NCI-H1930 (cell line): Measurements from ENCODE around the gene STAT4.

Experiments
- DNase-seq, 2 experiments: peaks; one replicate each; lab custom pipeline; 2025; lab: John Stamatoyannopoulos, UW

STAT4 gene

DNA sequence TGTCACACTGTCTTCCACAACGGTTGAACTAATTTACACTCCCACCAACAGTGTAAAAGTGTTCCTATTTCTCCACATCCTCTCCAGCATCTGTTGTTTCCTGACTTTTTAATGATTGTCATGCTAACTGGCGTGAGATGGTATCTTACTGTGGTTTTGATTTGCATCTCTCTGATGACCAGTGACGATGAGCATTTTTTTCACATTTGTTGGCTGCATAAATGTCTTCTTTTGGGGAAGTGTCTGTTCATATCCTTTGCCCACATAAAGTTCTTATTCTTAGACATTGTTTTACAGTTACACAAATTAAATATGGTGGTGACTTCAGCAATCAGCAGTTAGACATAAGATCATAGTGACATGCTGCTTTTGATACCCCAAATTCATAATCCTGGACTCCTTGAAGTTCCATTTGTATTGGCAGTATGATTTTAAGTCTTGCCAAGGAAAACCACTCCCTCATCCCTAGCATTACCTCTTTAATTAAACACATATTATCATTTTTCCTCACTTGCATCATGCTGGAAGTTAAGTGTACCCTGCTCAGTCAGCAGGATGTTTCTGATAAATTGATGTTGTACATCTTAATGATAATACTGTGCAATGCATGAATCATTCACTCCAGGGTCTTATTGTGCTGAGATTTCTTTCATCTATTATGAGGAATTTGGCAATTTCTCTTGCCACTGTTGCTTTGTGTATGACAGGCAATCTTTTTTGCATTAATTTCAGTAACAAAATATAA, 69.2 kb downstream of the STAT4 start:
- DNase-seq: no peak

DNA sequence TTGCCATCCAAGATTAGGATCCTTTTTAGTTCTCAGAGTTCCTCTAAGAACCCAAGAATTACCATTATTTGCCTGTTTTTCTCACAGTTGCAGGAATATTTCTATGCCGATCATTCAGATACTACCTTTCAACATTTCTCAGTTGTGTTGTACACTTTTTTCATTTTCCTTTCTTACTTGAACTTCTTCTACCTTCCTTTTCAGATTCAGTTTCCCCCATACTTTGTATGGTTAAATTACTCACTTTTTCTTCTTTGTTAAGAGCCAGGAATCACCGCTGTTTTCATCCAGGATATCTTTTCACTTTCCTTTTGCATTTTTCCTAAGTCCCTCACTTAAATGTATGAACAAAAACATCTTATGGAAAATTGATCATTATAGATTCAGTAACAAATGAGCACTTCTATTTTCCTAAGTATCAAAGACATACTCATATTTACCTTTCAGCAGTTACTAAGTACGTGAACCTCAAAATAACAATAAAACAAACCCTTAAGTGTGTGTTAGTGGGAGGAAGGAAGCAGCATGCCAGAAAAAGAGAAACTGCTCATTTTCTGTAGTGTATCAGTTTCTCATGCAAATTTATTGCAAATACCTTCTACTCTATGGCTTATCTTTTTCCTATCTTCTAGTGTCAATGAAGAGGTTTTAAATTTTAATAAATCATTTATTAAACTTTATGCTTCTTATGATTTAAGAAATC, 72.5 kb downstream of the STAT4 start:
- no peak for DNase-seq

- DNase-seq: no peak
Observed at GRCh38 chr2:191070276-191070675, 80.5 kb downstream of the STAT4 start.

- DNase-seq: no peak
Observed at GRCh38 chr2:191069606-191070005, 81.2 kb downstream of the STAT4 start.

- DNase-seq: no peak
Observed at GRCh38 chr2:191066919-191067233, 83.9 kb downstream of the STAT4 start.

DNA sequence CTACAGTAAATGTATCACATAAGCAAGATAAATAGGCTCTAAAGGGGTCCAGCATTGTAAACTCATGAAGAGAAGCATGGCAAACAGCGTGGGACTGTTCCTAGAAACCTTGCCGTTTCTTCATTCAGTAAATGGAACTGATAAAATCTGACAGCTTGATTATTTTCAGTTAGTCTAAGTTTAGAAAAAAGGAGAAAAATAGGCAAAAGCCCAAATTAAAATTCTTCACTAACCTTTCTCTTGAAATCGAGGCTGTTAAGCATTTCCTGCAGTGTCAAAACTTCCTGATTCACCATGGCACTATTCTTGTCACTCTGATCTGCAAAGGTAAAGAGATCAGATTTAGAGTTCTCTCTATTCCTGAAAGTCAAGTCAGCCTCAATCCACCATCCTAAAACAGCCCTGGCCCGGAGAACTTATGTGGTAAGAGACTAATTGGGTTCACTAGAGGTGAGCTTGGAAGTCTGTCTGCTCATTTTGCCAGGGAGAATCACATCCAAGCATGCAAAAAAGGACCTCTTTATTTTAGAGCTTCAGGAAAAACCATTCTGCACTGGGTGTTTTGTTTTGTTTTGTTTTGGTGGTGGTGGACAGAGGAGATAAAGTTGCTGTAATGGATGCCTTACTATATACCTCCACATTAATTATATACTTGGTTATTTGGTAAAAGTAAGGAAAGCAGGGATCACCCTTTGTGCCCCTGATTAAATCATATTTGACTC, 84.4 kb downstream of the STAT4 start:
- DNase-seq: no peak

DNA sequence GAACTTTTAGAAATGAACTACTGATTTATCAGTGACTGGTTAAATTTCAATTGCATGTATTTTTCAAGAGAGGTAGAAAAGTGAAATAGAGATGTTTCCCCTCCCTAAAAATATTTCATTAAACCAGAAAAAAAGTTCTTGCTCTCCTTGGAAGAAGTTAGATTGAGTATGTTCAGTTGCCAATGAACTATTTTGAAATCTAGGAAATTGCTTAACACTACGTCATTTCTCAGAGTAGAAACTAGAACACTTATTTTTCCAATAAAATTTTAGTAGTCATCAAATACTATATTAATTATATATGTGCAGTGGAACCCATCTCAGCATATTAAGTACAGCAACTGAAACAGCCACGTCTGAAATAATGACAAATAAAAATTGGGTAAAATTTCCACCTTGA, 85.0 kb downstream of the STAT4 start:
- no peak for DNase-seq

DNA sequence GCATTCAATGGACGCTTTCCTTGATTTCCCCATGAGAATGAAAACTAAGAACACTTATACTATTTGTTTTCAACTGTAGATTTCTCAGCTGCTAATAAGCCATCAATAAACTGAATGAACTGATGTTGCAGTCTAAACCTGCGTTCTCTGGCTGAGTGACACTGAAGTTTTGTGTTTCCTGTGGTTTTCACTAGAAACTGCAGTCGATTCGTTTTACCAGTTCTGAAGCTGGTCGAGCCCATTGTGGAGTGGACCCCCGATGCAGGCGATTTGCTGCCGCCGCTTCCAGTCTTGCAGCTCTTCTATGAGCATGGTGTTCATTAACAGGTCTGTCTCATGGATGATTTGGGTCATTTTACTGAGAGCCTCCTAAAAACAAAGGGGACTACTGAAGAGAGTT, 86.2 kb downstream of the STAT4 start:
- DNase-seq: no peak

DNA sequence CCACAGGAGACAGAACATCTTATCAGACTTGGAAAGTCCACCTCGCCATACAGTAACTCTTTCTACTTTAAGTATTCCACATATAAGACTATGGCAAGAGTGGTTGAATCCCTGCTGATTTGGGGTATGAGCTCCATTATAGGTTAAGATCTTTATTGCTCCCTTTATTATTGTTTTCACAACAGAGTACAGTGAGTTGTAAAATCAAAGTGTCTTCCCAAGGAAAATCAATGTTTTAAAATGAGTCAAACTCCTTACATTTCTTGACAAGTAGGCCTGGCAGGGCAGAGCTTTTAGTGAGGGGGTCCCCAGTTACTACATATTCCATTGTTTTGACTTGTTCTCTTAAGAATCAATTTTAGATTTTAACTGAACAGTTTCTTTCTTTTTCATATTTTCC, 87.2 kb downstream of the STAT4 start:
- DNase-seq: no peak

DNA sequence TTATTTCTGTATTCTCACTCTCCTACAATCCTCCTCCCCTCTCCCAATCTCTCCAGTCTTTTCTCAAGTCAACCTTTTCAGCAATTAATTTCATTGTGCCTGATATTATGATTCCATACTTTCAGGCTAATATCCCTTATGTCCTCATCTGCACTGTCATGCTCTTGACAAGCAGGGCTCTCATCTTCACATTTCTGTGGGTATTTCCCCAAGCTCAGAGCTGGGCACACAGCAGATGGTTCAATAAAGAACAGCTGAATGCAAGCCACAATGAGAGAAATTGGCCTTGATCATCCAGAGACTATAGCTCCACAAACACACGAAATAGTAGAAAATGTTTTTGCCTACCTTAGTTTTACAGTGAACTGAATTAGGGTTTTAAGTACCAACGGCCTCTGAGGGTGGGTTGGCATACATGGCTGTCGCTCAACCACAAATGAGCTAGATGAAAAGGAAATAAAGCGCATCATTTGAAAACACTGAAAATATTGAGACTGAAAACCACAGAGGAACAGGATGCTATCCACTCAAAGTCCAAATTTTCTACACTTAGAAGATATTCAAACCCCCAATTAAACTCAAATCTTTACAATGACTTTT, 89.3 kb downstream of the STAT4 start:
- no peak for DNase-seq

GRCh38 chr2:191059308-191059707, 91.5 kb downstream of the STAT4 start:
- no peak for DNase-seq

- DNase-seq: no peak
Observed at GRCh38 chr2:191056228-191056627, 94.6 kb downstream of the STAT4 start.

DNA sequence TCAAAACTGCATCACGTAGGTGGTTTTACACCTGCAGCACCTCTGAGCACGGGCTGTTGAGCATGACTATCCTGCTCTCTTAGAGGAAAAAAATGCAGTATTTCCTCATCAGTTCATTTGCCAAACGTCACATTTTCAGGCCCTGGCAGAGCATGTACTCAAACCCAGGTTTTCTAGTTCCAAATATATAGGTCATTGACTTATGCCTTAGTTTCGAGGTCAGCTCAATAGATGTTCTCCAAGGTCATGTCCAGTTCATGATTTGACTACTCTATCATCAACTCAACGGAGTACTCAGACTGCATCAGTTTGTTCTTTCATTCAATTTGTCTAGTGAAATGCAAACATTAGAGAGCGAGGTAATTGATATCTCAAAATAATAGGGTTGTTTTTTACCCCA, 97.5 kb downstream of the STAT4 start:
- DNase-seq: no peak

DNA sequence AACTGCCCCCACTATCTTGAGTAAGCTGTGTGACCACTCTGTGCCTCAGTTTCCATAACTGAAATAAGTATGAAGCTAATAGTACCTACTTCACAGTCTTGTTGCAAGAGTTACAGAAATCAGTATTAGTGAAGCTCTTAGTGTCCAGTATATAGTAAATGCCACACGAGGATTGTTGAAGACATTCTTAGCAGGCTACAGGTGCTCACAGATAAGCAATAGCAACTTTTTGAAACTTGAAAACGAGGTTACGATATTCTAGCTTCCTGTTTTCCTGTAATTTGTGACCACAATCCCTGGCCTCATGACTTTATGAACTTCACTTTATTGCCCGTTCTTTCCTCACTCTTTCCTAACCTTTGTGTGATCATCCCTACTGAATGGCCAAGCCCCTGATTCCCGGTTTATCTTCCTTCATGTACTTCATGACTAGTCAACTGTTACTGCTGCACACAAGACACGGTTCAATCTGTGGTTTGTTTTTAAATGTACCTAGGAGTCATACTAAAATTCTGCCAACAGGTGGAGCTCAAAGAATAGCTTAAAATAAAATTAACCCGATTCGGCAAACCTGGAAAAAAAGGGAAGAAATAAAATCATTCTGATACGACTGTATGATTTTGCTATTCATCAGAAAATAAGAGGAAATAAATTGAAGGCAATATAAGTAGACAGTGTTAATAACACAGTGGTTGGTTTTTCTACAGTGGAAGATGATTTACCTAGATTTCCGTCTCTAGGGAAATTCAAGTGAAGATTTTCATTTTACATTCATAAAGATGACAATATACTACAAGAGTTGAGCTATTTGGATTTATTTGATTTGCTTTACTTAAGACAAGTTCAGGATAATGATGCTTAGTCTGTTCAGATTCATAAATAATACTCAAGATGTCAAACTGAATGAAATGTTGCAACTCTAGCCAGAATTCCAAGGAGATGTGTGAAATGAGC, 98.7 kb downstream of the STAT4 start:
- peak in 1 of 2 experiments; percentile 47 for DNase-seq

DNA sequence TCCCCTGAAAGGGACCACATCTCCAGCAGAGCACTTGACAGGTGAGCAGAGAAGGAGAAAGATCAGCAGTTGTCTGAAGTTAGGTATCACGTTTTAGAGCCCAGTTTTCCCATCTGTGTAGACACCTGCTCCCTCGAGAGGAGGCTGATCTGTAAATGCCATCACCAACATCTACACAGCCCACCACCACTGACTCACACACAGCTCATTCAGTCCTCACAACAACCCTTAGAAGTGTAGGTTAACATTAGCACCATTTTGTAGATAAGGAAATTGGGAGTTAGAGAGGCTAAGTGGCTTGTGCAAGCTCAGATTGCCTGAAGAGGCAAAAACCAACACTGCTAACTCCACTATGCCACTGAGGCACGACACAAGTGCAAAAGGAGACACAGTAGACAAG, 99.6 kb downstream of the STAT4 start:
- DNase-seq: no peak

DNA sequence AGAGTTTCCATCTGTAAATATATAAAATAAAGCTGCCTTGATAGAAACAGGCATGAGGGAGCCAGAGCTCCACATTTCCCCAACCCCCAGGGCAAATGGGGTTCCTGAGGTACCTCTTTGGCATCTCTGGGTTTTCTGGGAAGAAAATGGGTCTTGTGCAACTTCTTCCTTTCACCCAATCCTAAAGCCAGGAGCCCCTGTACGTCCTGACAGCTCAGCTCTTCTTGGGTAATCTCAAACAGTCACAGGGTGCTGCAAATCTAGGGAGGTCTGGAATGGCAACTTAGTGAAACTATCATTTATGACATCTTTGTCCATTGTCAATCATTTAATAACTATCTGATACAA, 100.2 kb downstream of the STAT4 start:
- DNase-seq: no peak

DNA sequence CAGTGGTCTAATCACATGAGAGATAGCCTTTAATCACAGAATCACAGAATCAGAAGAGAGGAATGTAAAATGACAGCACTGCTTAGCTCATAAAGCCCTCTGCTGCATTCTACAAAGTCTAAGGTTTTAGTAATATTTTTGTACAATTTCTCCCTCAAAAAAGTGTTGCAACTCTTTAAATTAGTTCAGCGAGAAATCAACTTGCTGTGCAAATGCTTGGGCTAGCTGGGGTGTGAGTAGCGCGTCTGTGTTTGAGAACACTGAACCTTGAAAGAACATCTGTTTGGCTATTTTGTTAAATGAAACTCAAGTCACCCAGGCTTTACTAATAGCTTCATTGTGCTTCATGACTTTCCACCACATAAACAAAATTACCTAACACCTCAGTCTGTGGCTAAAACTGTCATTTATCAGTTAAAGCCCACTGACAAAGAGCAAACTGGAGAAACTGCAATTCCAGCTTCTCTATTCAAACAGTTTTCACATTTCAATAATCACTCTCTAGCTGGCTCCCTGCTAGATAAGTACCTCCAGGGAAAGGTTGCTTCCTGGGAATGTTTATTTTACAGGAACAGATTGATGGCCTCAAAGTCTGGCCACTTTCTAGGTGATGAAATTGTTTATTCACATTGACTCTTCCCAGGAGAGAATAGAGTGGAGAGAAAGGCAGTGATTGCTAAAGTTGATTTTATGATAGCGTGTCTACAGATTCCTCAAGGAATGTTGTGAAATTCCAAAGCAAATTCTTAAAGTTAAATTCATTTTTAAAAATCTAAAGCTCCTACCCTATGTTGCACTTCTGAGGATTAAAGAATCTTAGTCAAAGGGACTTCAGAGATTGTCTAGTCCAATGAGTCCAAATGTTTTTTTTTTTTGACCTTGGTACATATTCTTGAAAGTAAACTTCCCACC, 100.8 kb downstream of the STAT4 start:
- DNase-seq: no peak

DNA sequence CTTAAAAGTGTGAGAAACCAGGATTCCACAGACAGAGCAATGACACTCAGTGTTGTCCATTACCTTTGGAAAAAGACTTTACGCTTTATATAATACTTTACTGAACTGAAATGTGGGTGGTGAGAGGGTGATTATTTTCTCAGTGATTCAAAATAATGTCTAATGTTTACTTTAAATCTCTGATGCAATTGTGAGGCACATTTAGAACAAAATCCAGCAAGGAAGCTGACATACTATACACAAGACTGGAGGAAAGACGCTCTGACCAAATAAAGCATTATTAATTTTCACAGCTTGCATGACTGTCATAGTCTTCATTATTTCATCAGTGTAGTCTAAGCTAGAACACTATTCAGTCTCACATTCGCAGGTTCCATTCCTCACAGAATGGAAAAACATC, 102.7 kb downstream of the STAT4 start:
- DNase-seq: no peak

DNA sequence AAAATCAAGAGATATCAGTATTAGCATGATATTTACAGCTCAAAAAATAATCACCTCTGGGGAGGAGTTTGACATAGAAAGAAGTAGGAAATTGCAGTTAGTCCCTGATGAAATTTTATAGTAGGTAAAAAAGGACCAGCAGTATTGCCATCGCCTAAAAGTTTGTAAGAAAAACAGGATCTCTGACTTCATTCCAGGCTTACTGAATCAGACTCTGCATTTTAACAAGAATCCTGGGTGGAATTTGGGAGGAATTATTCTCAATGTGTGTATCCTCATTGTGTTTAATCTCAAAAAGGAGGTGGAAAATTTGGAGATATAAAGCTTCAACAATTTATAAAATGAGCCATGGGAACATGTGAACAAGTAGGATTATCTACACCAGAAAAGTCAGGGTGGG, 105.7 kb downstream of the STAT4 start:
- no peak for DNase-seq

GRCh38 chr2:191043438-191043837, 107.4 kb downstream of the STAT4 start:
- DNase-seq: no peak
